ENCODE data around the gene WNT6. TPM values are rescaled to one million over a fixed set of nuclear protein-coding genes. Genes with fewer than 3 reads are reported as not detected.

WNT6 gene
- total and polyA plus RNA-seq, 10 of the 15 experiments (the other 5 are each of a cell fraction or from before 2014, with no cell fraction given), result 0.11 to 0.44 (median 0.22) TPM; not detected in 5

- H3K27ac ChIP-seq (ENCODE audit: control insufficient read depth, insufficient read depth), result no peak overlapping the region
- H3K4me2 ChIP-seq (ENCODE audit: control insufficient read depth, insufficient read depth), result no peak overlapping the region
- 6% methylated on average over 1 of the region's 1 CpG for WGBS (ENCODE audit: insufficient coverage, insufficient replicate concordance, low lambda C conversion rate, missing lambda C conversion rate)
- no peak overlapping the region for H3K9ac ChIP-seq (ENCODE audit: control insufficient read depth, insufficient read depth, low read length)
- no peak for ATAC-seq
- FAIRE-seq, result no peak
- in situ Hi-C loops (cut with MboI), result no loop called here
- H3K4me1 ChIP-seq (ENCODE audit: control insufficient read depth, insufficient read depth, low read length), result no peaks in the 10 kb centered on the region
- no peak for DNase-seq (ENCODE audit: low read depth, low spot score)
- CTCF ChIA-PET, result interaction anchor here (0.9 to 1.8 kb wide), 2 partner anchors 19 to 40 kb away, joined by 4 to 6 read pairs; no protein-coding TSS in a partner anchor
- RAD21 ChIA-PET (ENCODE audit: unreplicated experiment), result no interaction called here
- SMC1A ChIA-PET (ENCODE audit: uncharacterized antibody, unreplicated experiment), result interaction anchor here (1.6 kb wide), 1 partner anchor 41 kb away, joined by 3 read pairs; no protein-coding TSS in a partner anchor
- POLR2A ChIA-PET, result no interaction called here
- H3K27me3 ChIP-seq (replicated peaks in 1 of 2; ENCODE audit: control insufficient read depth in 2 of 2, insufficient read depth in 2 of 2, low read length in 1 of 2), result peaks cover 22 to 38% of the 10 kb centered on the region in 2 experiments
- BruUV-seq (replicated peaks), result no TSS peak
- no peaks in the 10 kb centered on the region for H3K9me3 ChIP-seq (replicated peaks; ENCODE audit: control insufficient read depth, insufficient read depth, low read length)
- intact Hi-C loops (cut with micrococcal nuclease; ENCODE audit: unreplicated experiment), result no loop called here
- no peaks in the 10 kb centered on the region for H3K79me2 ChIP-seq (ENCODE audit: control insufficient read depth, insufficient read depth, low read length)
- TF ChIP-seq BCL3 (IDR thresholded peaks at IDR 0.05; ENCODE audit: borderline replicate concordance, insufficient read depth, low read depth, low read length, poor library complexity, severe bottlenecking), result no peak
- no peak for TF ChIP-seq MTA2 (IDR thresholded peaks at IDR 0.05; ENCODE audit: low read depth)
- TF ChIP-seq RAD51 (IDR thresholded peaks at IDR 0.05), result no peak
- TF ChIP-seq RFX5 (IDR thresholded peaks at IDR 0.05; ENCODE audit: low read depth, low read length), result no peak
- no peak for TF ChIP-seq IRF4 (IDR thresholded peaks at IDR 0.05; ENCODE audit: low read depth, low read length)
- no peak for TF ChIP-seq IRF5 (IDR thresholded peaks at IDR 0.05; ENCODE audit: borderline replicate concordance)
- no peak for TF ChIP-seq ZBTB11 (CRISPR knock-in tag; IDR thresholded peaks at IDR 0.05)
- no peak for TF ChIP-seq POU2F2 (IDR thresholded peaks at IDR 0.05; ENCODE audit: borderline replicate concordance, low read depth, low read length)
- no peak for TF ChIP-seq TCF3 (IDR thresholded peaks at IDR 0.05; ENCODE audit: borderline replicate concordance, insufficient read depth, low read depth, low read length)
- no peak for TF ChIP-seq POLR2A (IDR thresholded peaks at IDR 0.05; ENCODE audit: low read depth, low read length)
- no peak for TF ChIP-seq ATF3 (IDR thresholded peaks at IDR 0.05; ENCODE audit: borderline replicate concordance, extremely low read depth, low read depth, low read length)
- TF ChIP-seq CBX3 (IDR thresholded peaks at IDR 0.05; ENCODE audit: borderline replicate concordance, low read depth), result no peak
- no peak for TF ChIP-seq BCLAF1 (IDR thresholded peaks at IDR 0.05)
- no peak for TF ChIP-seq PML (IDR thresholded peaks at IDR 0.05; ENCODE audit: low read length)
- no peak overlapping the region for H3K4me3 ChIP-seq
- no peaks in the 10 kb centered on the region for H4K20me1 ChIP-seq (ENCODE audit: control insufficient read depth, insufficient read depth)
- H3K36me3 ChIP-seq (ENCODE audit: control insufficient read depth in 2 of 2, insufficient read depth in 2 of 2, low read length in 1 of 2), result no peaks in the 10 kb centered on the region
- no peak overlapping the region for H2AFZ ChIP-seq (ENCODE audit: control insufficient read depth, low read depth, low read length)
Measured at GRCh38 chr2:218858138-218858445, 1.5 kb upstream of the WNT6 start.
